WTC11 (cell line): Measurements from ENCODE around the gene CCDC30. TPM values are rescaled to one million over a fixed set of nuclear protein-coding genes. Genes with fewer than 3 reads are reported as not detected.

ENCODE experiments used
- ATAC-seq: fragments of 200-7000 bp; cut with Tn5 transposase; 2 replicates; pipeline ENCODE4 v1.10.0; 2021; ENCODE audit warnings: mild to moderate bottlenecking, moderate library complexity
- CTCF ChIA-PET: fragments of 300-600 bp; sonication (Branson Sonifier 250); formaldehyde crosslinking; loops from one replicate; lab custom pipeline; 2021; ENCODE audit warnings: antibody characterized with exemption; lab: Charles Lee
- POLR2A ChIA-PET: fragments of 350-600 bp; sonication (Branson Sonifier 250); formaldehyde crosslinking; loops from one replicate; lab custom pipeline; 2021; ENCODE audit warnings: antibody characterized with exemption; lab: Charles Lee
- DNase-seq: peaks from one replicate; pipeline ENCODE4 v3.0.0; 2021; ENCODE audit warnings: low spot score
- H3K27ac Mint-ChIP-seq: 2 replicates; pipeline ENCODE4 v1.8.0; 2021; ENCODE audit warnings: mixed read lengths
- H3K27me3 Mint-ChIP-seq: 2 replicates; pipeline ENCODE4 v1.8.0; 2021; ENCODE audit warnings: low read depth, mild to moderate bottlenecking, moderate library complexity, mixed read lengths
- H3K36me3 Mint-ChIP-seq: 2 replicates; pipeline ENCODE4 v1.8.0; 2021; ENCODE audit warnings: mixed read lengths
- H3K4me1 Mint-ChIP-seq: 2 replicates; pipeline ENCODE4 v1.8.0; 2022; ENCODE audit warnings: mixed read lengths
- H3K4me3 Mint-ChIP-seq: 2 replicates; pipeline ENCODE4 v1.8.0; 2021; ENCODE audit warnings: mild to moderate bottlenecking, moderate library complexity, mixed read lengths
- H3K9me3 Mint-ChIP-seq: 2 replicates; pipeline ENCODE4 v1.8.0; 2021; ENCODE audit warnings: mixed read lengths
- ATF1 ChIP-seq: sonication (generic); formaldehyde crosslinking; IDR thresholded peaks from 2 replicates; pipeline ENCODE4 v1.8.1; 2023; ENCODE audit warnings: mild to moderate bottlenecking, moderate library complexity, missing genetic modification reagents
- ATF3 ChIP-seq: sonication (generic); formaldehyde crosslinking; conservative IDR thresholded peaks from 2 replicates; pipeline ENCODE4 v1.8.1; 2022; ENCODE audit warnings: mild to moderate bottlenecking, missing genetic modification reagents
- FOXP1 ChIP-seq: sonication (generic); formaldehyde crosslinking; IDR thresholded peaks from 2 replicates; pipeline ENCODE4 v1.8.0; 2022; ENCODE audit warnings: missing genetic modification reagents, mild to moderate bottlenecking, moderate library complexity, borderline replicate concordance
- GABPB1 ChIP-seq: sonication (generic); formaldehyde crosslinking; IDR thresholded peaks from 2 replicates; pipeline ENCODE4 v1.8.1; 2023; ENCODE audit warnings: mild to moderate bottlenecking, missing genetic modification reagents
- HMGA2 ChIP-seq: fragments of 250-450 bp; sonication (Bioruptor Pico); IDR thresholded peaks from 2 replicates; pipeline ENCODE4 v1.4.0; 2021; ENCODE audit warnings: mild to moderate bottlenecking, moderate library complexity
- JAZF1 ChIP-seq: fragments of 250-450 bp; sonication (Bioruptor Pico); IDR thresholded peaks from 2 replicates; pipeline ENCODE4 v1.9.0; 2021; ENCODE audit warnings: moderate library complexity, mild to moderate bottlenecking, inconsistent platforms
- KAT7 ChIP-seq: sonication (generic); formaldehyde crosslinking; IDR thresholded peaks from 2 replicates; pipeline ENCODE4 v1.8.1; 2023; ENCODE audit warnings: missing genetic modification reagents, mild to moderate bottlenecking, borderline replicate concordance
- MXD4 ChIP-seq: fragments of 250-450 bp; sonication (Bioruptor Pico); IDR thresholded peaks from 2 replicates; pipeline ENCODE4 v1.8.0; 2021; ENCODE audit warnings: mild to moderate bottlenecking, moderate library complexity, borderline replicate concordance
- NFATC4 ChIP-seq: fragments of 250-450 bp; sonication (Bioruptor Pico); IDR thresholded peaks from 2 replicates; pipeline ENCODE4 v1.9.0; 2021; ENCODE audit warnings: mild to moderate bottlenecking
- NR3C1 ChIP-seq: sonication (generic); formaldehyde crosslinking; conservative IDR thresholded peaks from 2 replicates; pipeline ENCODE4 v1.8.1; 2023; ENCODE audit warnings: low read depth, mild to moderate bottlenecking, missing genetic modification reagents
- PRDM15 ChIP-seq: sonication (generic); formaldehyde crosslinking; IDR thresholded peaks from 2 replicates; pipeline ENCODE4 v1.8.0; 2022; ENCODE audit warnings: missing genetic modification reagents
- STAT6 ChIP-seq: sonication (generic); formaldehyde crosslinking; conservative IDR thresholded peaks from 2 replicates; pipeline ENCODE4 v1.8.1; 2023; ENCODE audit warnings: mild to moderate bottlenecking, low read depth, missing genetic modification reagents, moderate library complexity
- TCF7 ChIP-seq: sonication (generic); formaldehyde crosslinking; IDR thresholded peaks from 2 replicates; pipeline ENCODE4 v1.8.0; 2022; ENCODE audit warnings: mild to moderate bottlenecking, low read depth, missing genetic modification reagents, moderate library complexity
- USF1 ChIP-seq: sonication (generic); formaldehyde crosslinking; IDR thresholded peaks from 2 replicates; pipeline ENCODE4 v1.8.0; 2022; ENCODE audit warnings: mild to moderate bottlenecking, missing genetic modification reagents
- ZNF232 ChIP-seq: sonication (generic); formaldehyde crosslinking; IDR thresholded peaks from 2 replicates; pipeline ENCODE4 v1.8.0; 2022; ENCODE audit warnings: mild to moderate bottlenecking, missing genetic modification reagents
- ZNF532 ChIP-seq: fragments of 250-450 bp; sonication (Bioruptor Pico); IDR thresholded peaks from 2 replicates; pipeline ENCODE4 v1.9.0; 2021; ENCODE audit warnings: mild to moderate bottlenecking, borderline replicate concordance
- total RNA-seq: library from RNA; stranded (reverse); gene quantifications from 3 replicates; pipeline ENCODE4 v1.2.3, GENCODE V29; 2021

Gene CCDC30
- total RNA-seq, 1 experiment from 2014 or later: 0.92 TPM

- TF ChIP-seq ATF3 (CRISPR knock-in tag) (no peak), FOXP1 (CRISPR knock-in tag) (no peak), USF1 (CRISPR knock-in tag) (no peak), ATF1 (CRISPR knock-in tag) (no peak), STAT6 (CRISPR knock-in tag) (no peak), KAT7 (CRISPR knock-in tag) (no peak), JAZF1 (no peak), PRDM15 (CRISPR knock-in tag) (no peak), ZNF532 (CRISPR knock-in tag) (no peak), HMGA2 (CRISPR knock-in tag) (no peak), ZNF232 (CRISPR knock-in tag) (no peak)
Observed at GRCh38 chr1:42463921-42464320, 835 bp downstream of the CCDC30 start (continued).

- TF ChIP-seq MXD4 (CRISPR knock-in tag): no peak
- no peak for TF ChIP-seq TCF7 (CRISPR knock-in tag)
- TF ChIP-seq GABPB1 (CRISPR knock-in tag): no peak
- no peak for TF ChIP-seq NR3C1 (CRISPR knock-in tag)
- no peak for TF ChIP-seq NFATC4 (CRISPR knock-in tag)
- H3K9me3 Mint-ChIP-seq: no peaks in the 10 kb centered on the region
- DNase-seq (no peak), ATAC-seq (no peak)
- POLR2A ChIA-PET: no interaction called here
- CTCF ChIA-PET: no interaction called here
- H3K36me3 Mint-ChIP-seq: no peaks in the 10 kb centered on the region
- H3K27ac Mint-ChIP-seq: no peak overlapping the region
- H3K27me3 Mint-ChIP-seq: peaks cover 21% of the 10 kb centered on the region
- no peak overlapping the region for H3K4me3 Mint-ChIP-seq
- H3K4me1 Mint-ChIP-seq: peaks cover 16% of the 10 kb centered on the region
Observed at GRCh38 chr1:42466030-42466429, 2.9 kb downstream of the CCDC30 start.
